ENCODE measurements around the gene SETD3.

- TF ChIP-seq CTCF (IDR thresholded peaks at IDR 0.05; ENCODE audit: insufficient read depth, low read length, poor library complexity, severe bottlenecking), result no peak
- TF ChIP-seq EZH2phosphoT487 (conservative IDR thresholded peaks at IDR 0.05; ENCODE audit: low read length), result no peak
These were observed 58.2 kb downstream of the SETD3 start for GRCh38 chr14:99422228-99423010.

All from SU-DHL-6 (cell line).